ENCODE results near the gene RAB40C.

Gene RAB40C

GRCh38 chr16:583815-584591 lies 5.9 kb upstream of the RAB40C start:
- peaks cover 8% of the 10 kb centered on the region for H3K4me1 ChIP-seq (ENCODE audit: low read length)
- no peaks in the 10 kb centered on the region for H3K9me3 ChIP-seq (replicated peaks; ENCODE audit: insufficient read depth, low read length)
- no peaks in the 10 kb centered on the region for H3K27me3 ChIP-seq (replicated peaks; ENCODE audit: insufficient read depth, low read length)
- H2AFZ ChIP-seq (ENCODE audit: low read length): no peak overlapping the region
- peaks cover 9% of the 10 kb centered on the region; the same call in 1 of the 2 replicates for H3F3A ChIP-seq (ENCODE audit: insufficient read depth, low read length)
- no peaks in the 10 kb centered on the region for H4K20me1 ChIP-seq (ENCODE audit: insufficient read depth, low read length)
- H3K9me2 ChIP-seq (replicated peaks; ENCODE audit: insufficient read depth, low read length): no peaks in the 10 kb centered on the region
- H3K9ac ChIP-seq (ENCODE audit: low read length): no peak overlapping the region
- no peak for DNase-seq
- H3K4me3 ChIP-seq (ENCODE audit: low read length): no peak overlapping the region
- TF ChIP-seq EZH2 (optimal IDR thresholded peaks at IDR 0.05; ENCODE audit: low read depth, low read length): no peak
- TF ChIP-seq CTCF (IDR thresholded peaks at IDR 0.05; ENCODE audit: low read length): no peak
- no peak for TF ChIP-seq EZH2phosphoT487 (IDR thresholded peaks at IDR 0.05; ENCODE audit: low read length)
- H3K27ac ChIP-seq (ENCODE audit: low read length): no peak overlapping the region
- H3K79me2 ChIP-seq (ENCODE audit: low read length): peaks cover 18% of the 10 kb centered on the region
- no peaks in the 10 kb centered on the region for H3K36me3 ChIP-seq (replicated peaks; ENCODE audit: insufficient read depth, low read length)
- H3K4me2 ChIP-seq (ENCODE audit: low read depth, low read length): no peak overlapping the region

GRCh38 chr16:585351-585750 lies 4.5 kb upstream of the RAB40C start:
- no peak overlapping the region for H2AFZ ChIP-seq (ENCODE audit: low read length)
- TF ChIP-seq CTCF (IDR thresholded peaks at IDR 0.05; ENCODE audit: low read length): peak; percentile 9; the same call in 1 of the 2 replicates
- no peak for TF ChIP-seq EZH2phosphoT487 (IDR thresholded peaks at IDR 0.05; ENCODE audit: low read length)
- TF ChIP-seq EZH2 (optimal IDR thresholded peaks at IDR 0.05; ENCODE audit: low read depth, low read length): no peak
- no peak overlapping the region for H3K4me3 ChIP-seq (ENCODE audit: low read length)
- peaks cover 9% of the 10 kb centered on the region; the same call in 1 of the 2 replicates for H3F3A ChIP-seq (ENCODE audit: insufficient read depth, low read length)
- no peaks in the 10 kb centered on the region for H3K27me3 ChIP-seq (replicated peaks; ENCODE audit: insufficient read depth, low read length)
- no peaks in the 10 kb centered on the region for H4K20me1 ChIP-seq (ENCODE audit: insufficient read depth, low read length)
- H3K9me3 ChIP-seq (replicated peaks; ENCODE audit: insufficient read depth, low read length): no peaks in the 10 kb centered on the region
- no peak overlapping the region for H3K9ac ChIP-seq (ENCODE audit: low read length)
- H3K27ac ChIP-seq (ENCODE audit: low read length): no peak overlapping the region
- H3K79me2 ChIP-seq (ENCODE audit: low read length): peaks cover 21% of the 10 kb centered on the region
- DNase-seq: no peak
- H3K4me1 ChIP-seq (ENCODE audit: low read length): peaks cover 8% of the 10 kb centered on the region
- H3K9me2 ChIP-seq (replicated peaks; ENCODE audit: insufficient read depth, low read length): no peaks in the 10 kb centered on the region
- H3K4me2 ChIP-seq (ENCODE audit: low read depth, low read length): no peak overlapping the region
- H3K36me3 ChIP-seq (replicated peaks; ENCODE audit: insufficient read depth, low read length): no peaks in the 10 kb centered on the region

GRCh38 chr16:586047-586644 lies 3.7 kb upstream of the RAB40C start:
- H3K4me3 ChIP-seq (ENCODE audit: low read length): no peak overlapping the region
- H2AFZ ChIP-seq (ENCODE audit: low read length): no peak overlapping the region
- peaks cover 8% of the 10 kb centered on the region for H3K4me1 ChIP-seq (ENCODE audit: low read length)
- no peaks in the 10 kb centered on the region for H4K20me1 ChIP-seq (ENCODE audit: insufficient read depth, low read length)
- no peak for DNase-seq
- peaks cover 9% of the 10 kb centered on the region; the same call in 1 of the 2 replicates for H3F3A ChIP-seq (ENCODE audit: insufficient read depth, low read length)
- no peak overlapping the region for H3K4me2 ChIP-seq (ENCODE audit: low read depth, low read length)
- H3K9me3 ChIP-seq (replicated peaks; ENCODE audit: insufficient read depth, low read length): no peaks in the 10 kb centered on the region
- H3K27me3 ChIP-seq (replicated peaks; ENCODE audit: insufficient read depth, low read length): no peaks in the 10 kb centered on the region
- TF ChIP-seq EZH2phosphoT487 (IDR thresholded peaks at IDR 0.05; ENCODE audit: low read length): no peak
- TF ChIP-seq CTCF (IDR thresholded peaks at IDR 0.05; ENCODE audit: low read length): no peak
- no peak for TF ChIP-seq EZH2 (optimal IDR thresholded peaks at IDR 0.05; ENCODE audit: low read depth, low read length)
- H3K79me2 ChIP-seq (ENCODE audit: low read length): peaks cover 29% of the 10 kb centered on the region
- H3K9ac ChIP-seq (ENCODE audit: low read length): no peak overlapping the region
- no peaks in the 10 kb centered on the region for H3K9me2 ChIP-seq (replicated peaks; ENCODE audit: insufficient read depth, low read length)
- H3K27ac ChIP-seq (ENCODE audit: low read length): no peak overlapping the region
- H3K36me3 ChIP-seq (replicated peaks; ENCODE audit: insufficient read depth, low read length): no peaks in the 10 kb centered on the region

All from MM.1S (cell line).